Esophagus squamous epithelium (tissue), 5 donors: ENCODE data around the gene ILF2. TPM values are rescaled to one million over a fixed set of nuclear protein-coding genes. Genes with fewer than 3 reads are reported as not detected.

Experiments
- DNase-seq: peaks from one replicate; lab custom pipeline; 2025; lab: John Stamatoyannopoulos, UW
- H3K27ac ChIP-seq, 4 donors: fragments of 200-600 bp; sonication (generic); one replicate each; pipeline ENCODE4 v1.5.1; 2016 to 2019; ENCODE audit warnings: mild to moderate bottlenecking in 1 of 4
- H3K27me3 ChIP-seq, 4 donors: fragments of 200-600 bp; sonication (generic); 1 replicate in 3 of 4; 2 replicates in 1 of 4; pipeline versions ENCODE4 v1.5.1 to v1.6.0; 2017 to 2021; ENCODE audit warnings: antibody characterized with exemption in 1 of 4
- H3K36me3 ChIP-seq, 3 donors: fragments of 200-600 bp; sonication (generic); one replicate each; pipeline ENCODE4 v1.5.1; 2016 to 2019
- H3K4me1 ChIP-seq, 3 donors: fragments of 200-600 bp; sonication (generic); one replicate each; pipeline ENCODE4 v1.5.1; 2017 to 2019
- H3K4me3 ChIP-seq, 4 donors: fragments of 200-600 bp; sonication (generic); 1 replicate in 3 of 4; 2 replicates in 1 of 4; pipeline ENCODE4 v1.5.1; 2016 to 2019; ENCODE audit warnings: mild to moderate bottlenecking in 2 of 4, moderate library complexity in 1 of 4
- H3K9me3 ChIP-seq, 3 donors: fragments of 200-600 bp; sonication (generic); one replicate each; pipeline ENCODE4 v1.5.1; 2016 to 2019
- CTCF ChIP-seq, 6 experiments: fragments of 450-650 bp in 4 of 6; fragments of 200-600 bp in 2 of 6; sonication (generic) in 2 of 6; IDR thresholded peaks; one replicate each; pipeline ENCODE4 v1.5.1; 2016 to 2019; ENCODE audit warnings: antibody characterized with exemption in 6 of 6, mild to moderate bottlenecking in 4 of 6, moderate library complexity in 4 of 6
- POLR2A ChIP-seq, 4 donors: fragments of 450-650 bp; IDR thresholded peaks; one replicate each; pipeline ENCODE4 v1.6.1; 2017; ENCODE audit warnings: antibody characterized with exemption in 4 of 4, mild to moderate bottlenecking in 4 of 4, moderate library complexity in 3 of 4
- WGBS, 2 donors: methylation state at CpG; one replicate each; pipeline ENCODE4 v1.1.5; 2018; 5-methylcytosine and 5-hydroxymethylcytosine counted together
- intact Hi-C: fragments of 100-400 bp; cut with DNase I; formaldehyde crosslinking; loops from one replicate; pipeline ENCODE4 v1.15.0; 2022
- total RNA-seq, 4 donors: library from RNA; depleted of rRNA; stranded (reverse); fragments of >200 nt; gene quantifications; one replicate each; pipeline ENCODE4 v1.1.0, GENCODE V29; 2016
- donor health status: DM: yes; HTN: yes; CAD: no.

The ILF2 gene
- total RNA-seq, 4 donors from 2014 or later: 78.0 to 166 (median 130) TPM

GRCh38 chr1:153619171-153619570 is 51.6 kb downstream of the ILF2 start:
- 73 to 94% methylated on average over 2 to 6 of the region's 6 CpGs for WGBS, 2 donors
- intact Hi-C loops: no loop called here
- Histone ChIP-seq H3K27ac (peak overlapping the region in 2 of 4 donors; percentile 92 to 96), H3K27me3 (no peaks in the 10 kb centered on the region), H3K36me3 (peaks cover 0 to 39% (median 4%) of the 10 kb centered on the region in 3 donors), H3K9me3 (no peaks in the 10 kb centered on the region), H3K4me3 (no peak overlapping the region), H3K4me1 (peaks cover 4 to 52% (median 25%) of the 10 kb centered on the region in 3 donors)
- DNase-seq: no peak
- TF ChIP-seq POLR2A (IDR thresholded peaks at IDR 0.05) (no peak), CTCF (IDR thresholded peaks at IDR 0.05) (no peak)

- Histone ChIP-seq H3K4me1 (peaks cover 4 to 65% (median 28%) of the 10 kb centered on the region in 3 donors), H3K27ac (peak overlapping the region; percentile 92 to 96 (median 94)), H3K9me3 (no peaks in the 10 kb centered on the region), H3K4me3 (peak overlapping the region in 1 of 4 donors; percentile 76), H3K27me3 (no peaks in the 10 kb centered on the region), H3K36me3 (peaks cover 0 to 31% (median 4%) of the 10 kb centered on the region in 3 donors)
- 0% methylated on average over 1 of the region's 6 CpGs; no CpG with 5 or more reads in 1 of the 2 donors for WGBS, 2 donors
- TF ChIP-seq CTCF (IDR thresholded peaks at IDR 0.05) (peak in 4 of 6 experiments; percentile 63 to 83 (median 80)), POLR2A (IDR thresholded peaks at IDR 0.05) (no peak)
- intact Hi-C loops: no loop called here
- no peak for DNase-seq
Measured at GRCh38 chr1:153617663-153618062, 53.1 kb downstream of the ILF2 start.

- Histone ChIP-seq H3K4me1 (peaks cover 4 to 65% (median 28%) of the 10 kb centered on the region in 3 donors), H3K27me3 (no peaks in the 10 kb centered on the region), H3K27ac (peak overlapping the region; percentile 92 to 96 (median 94)), H3K9me3 (no peaks in the 10 kb centered on the region), H3K4me3 (peak overlapping the region in 2 of 4 donors; percentile 67 to 76), H3K36me3 (peaks cover 0 to 24% (median 4%) of the 10 kb centered on the region in 3 donors)
- TF ChIP-seq CTCF (IDR thresholded peaks at IDR 0.05) (no peak), POLR2A (IDR thresholded peaks at IDR 0.05) (no peak)
- intact Hi-C loops: no loop called here
- no peak for DNase-seq
- 61% methylated on average over 2 of the region's 5 CpGs; no CpG with 5 or more reads in 1 of the 2 donors for WGBS, 2 donors
Measured at GRCh38 chr1:153616917-153617311, 53.9 kb downstream of the ILF2 start.

- H3K27ac ChIP-seq: peak within 1 kb of the TSS; percentile 92 to 96 (median 94)
- no peaks in the 10 kb centered on the region for H3K27me3 ChIP-seq
- peaks cover 4 to 69% (median 28%) of the 10 kb centered on the region in 3 donors for H3K4me1 ChIP-seq
- H3K9me3 ChIP-seq: no peaks in the 10 kb centered on the region
- TF ChIP-seq CTCF (IDR thresholded peaks at IDR 0.05) (no peak), POLR2A (IDR thresholded peaks at IDR 0.05) (peak in 3 of 4 donors; percentile 11 to 62 (median 40))
- peaks cover 0 to 22% (median 4%) of the 10 kb centered on the region in 3 donors for H3K36me3 ChIP-seq
- peak within 1 kb of the TSS; percentile 54 to 76 (median 66) for H3K4me3 ChIP-seq
- intact Hi-C loops: no loop called here
- no peak for DNase-seq
- 32 to 38% methylated on average over 4 to 7 of the region's 10 CpGs for WGBS, 2 donors
Measured at GRCh38 chr1:153616144-153616916, 54.5 kb downstream of the ILF2 start, which contains the start of gene S100A14. Gene S100A14 (minus strand): TSS chr1:153616325. CDS start chr1:153615858, 467 bp downstream.

GRCh38 chr1:153615406-153615805 is 55.4 kb downstream of the ILF2 start:
- Histone ChIP-seq H3K27ac (peak overlapping the region; percentile 92 to 96 (median 94)), H3K4me3 (peak overlapping the region; percentile 54 to 76 (median 66)), H3K9me3 (no peaks in the 10 kb centered on the region), H3K4me1 (peaks cover 11 to 78% (median 34%) of the 10 kb centered on the region in 3 donors), H3K36me3 (peaks cover 0 to 19% (median 4%) of the 10 kb centered on the region in 3 donors), H3K27me3 (no peaks in the 10 kb centered on the region)
- 0% methylated on average over 1 of the region's 2 CpGs; no CpG with 5 or more reads in 1 of the 2 donors for WGBS, 2 donors
- DNase-seq: no peak
- TF ChIP-seq CTCF (IDR thresholded peaks at IDR 0.05) (no peak), POLR2A (IDR thresholded peaks at IDR 0.05) (no peak)
- intact Hi-C loops: no loop called here
